ENCODE data around the gene GALNT16.
"Not testable (repeated sequence)": the region's sequence is repeated elsewhere in the genome, so short reads cannot be mapped to it uniquely, and the experiment has no call there.

The GALNT16 gene

GRCh38 chr14:69375722-69376121 is 115.8 kb downstream of the GALNT16 start:
- TF ChIP-seq POLR2A (IDR thresholded peaks at IDR 0.05; ENCODE audit: extremely low read depth, insufficient read length) (no peak), CTCF (IDR thresholded peaks at IDR 0.05; ENCODE audit: low read depth, low read length) (no peak), MAX (IDR thresholded peaks at IDR 0.05; ENCODE audit: low read depth, low read length) (no peak), MYC (IDR thresholded peaks at IDR 0.05; ENCODE audit: low read depth, low read length) (no peak)
- H3K4me3 ChIP-seq (ENCODE audit: low read depth, low read length) = no peak overlapping the region
- no peak for DNase-seq (ENCODE audit: low read depth)

GRCh38 chr14:69376439-69376838 is 116.5 kb downstream of the GALNT16 start:
- no peak for TF ChIP-seq MAX (IDR thresholded peaks at IDR 0.05; ENCODE audit: low read depth, low read length)
- TF ChIP-seq POLR2A (IDR thresholded peaks at IDR 0.05; ENCODE audit: extremely low read depth, insufficient read length) = no peak
- TF ChIP-seq MYC (IDR thresholded peaks at IDR 0.05; ENCODE audit: low read depth, low read length) = no peak
- TF ChIP-seq CTCF (IDR thresholded peaks at IDR 0.05; ENCODE audit: low read depth, low read length) = no peak
- peak; percentile 73 for DNase-seq (ENCODE audit: low read depth)
- no peak overlapping the region for H3K4me3 ChIP-seq (ENCODE audit: low read depth, low read length)

- TF ChIP-seq CTCF (IDR thresholded peaks at IDR 0.05; ENCODE audit: low read depth, low read length) (no peak), POLR2A (IDR thresholded peaks at IDR 0.05; ENCODE audit: extremely low read depth, insufficient read length) (no peak), MYC (IDR thresholded peaks at IDR 0.05; ENCODE audit: low read depth, low read length) (no peak), MAX (IDR thresholded peaks at IDR 0.05; ENCODE audit: low read depth, low read length) (no peak)
- no peak for DNase-seq (ENCODE audit: low read depth)
- H3K4me3 ChIP-seq (ENCODE audit: low read depth, low read length) = no peak overlapping the region
Measured at GRCh38 chr14:69378274-69378673, 118.3 kb downstream of the GALNT16 start.

- DNase-seq (ENCODE audit: low read depth) = no peak
- TF ChIP-seq MYC (IDR thresholded peaks at IDR 0.05; ENCODE audit: low read depth, low read length) (no peak), POLR2A (IDR thresholded peaks at IDR 0.05; ENCODE audit: extremely low read depth, insufficient read length) (no peak), MAX (IDR thresholded peaks at IDR 0.05; ENCODE audit: low read depth, low read length) (no peak), CTCF (IDR thresholded peaks at IDR 0.05; ENCODE audit: low read depth, low read length) (no peak)
- no peak overlapping the region for H3K4me3 ChIP-seq (ENCODE audit: low read depth, low read length)
Measured at GRCh38 chr14:69387311-69387710, 127.4 kb downstream of the GALNT16 start.

- DNase-seq (ENCODE audit: low read depth) = not testable (repeated sequence)
Measured at GRCh38 chr14:69391400-69391799, 131.4 kb downstream of the GALNT16 start.

GRCh38 chr14:69392481-69392880 is 132.5 kb downstream of the GALNT16 start:
- peak overlapping the region; percentile 25 for H3K4me3 ChIP-seq (ENCODE audit: low read depth, low read length)
- TF ChIP-seq MYC (IDR thresholded peaks at IDR 0.05; ENCODE audit: low read depth, low read length) = no peak
- no peak for TF ChIP-seq CTCF (IDR thresholded peaks at IDR 0.05; ENCODE audit: low read depth, low read length)
- TF ChIP-seq POLR2A (IDR thresholded peaks at IDR 0.05; ENCODE audit: extremely low read depth, insufficient read length) = no peak
- no peak for TF ChIP-seq MAX (IDR thresholded peaks at IDR 0.05; ENCODE audit: low read depth, low read length)
- no peak for DNase-seq (ENCODE audit: low read depth)

More at GRCh38 chr14:69391400-69391799, 131.4 kb downstream of the GALNT16 start:
- H3K4me3 ChIP-seq (ENCODE audit: low read depth, low read length) = peak overlapping the region; percentile 25

Measured in NB4 (cell line).